ENCODE results near the gene PAPPA2. TPM values are rescaled to one million over a fixed set of nuclear protein-coding genes. Genes with fewer than 3 reads are reported as not detected.

PAPPA2 gene
- total RNA-seq, 2 experiments from 2014 or later, result 0.19 TPM; not detected in 1

DNA sequence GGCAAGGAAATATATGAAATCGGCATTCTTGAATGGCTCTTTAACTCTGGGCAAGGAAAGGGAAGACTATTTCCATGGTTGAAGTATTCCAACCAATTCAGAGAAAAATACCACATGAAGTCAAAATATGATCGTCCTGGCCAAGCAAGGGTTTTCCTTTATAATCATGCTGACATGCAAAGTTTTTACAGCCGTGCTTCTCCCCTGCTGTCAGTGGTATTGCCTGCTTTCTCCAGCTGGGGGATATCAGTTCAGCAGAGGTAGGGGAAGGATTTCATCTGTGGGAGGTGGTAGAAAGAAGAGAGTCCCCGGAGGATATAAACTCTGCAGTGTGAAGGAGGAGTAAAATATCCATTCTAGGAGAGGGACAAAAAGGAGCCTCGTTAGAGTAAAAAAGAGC, 322.8 kb downstream of the PAPPA2 start:
- H4K20me1 ChIP-seq (ENCODE audit: insufficient read depth, low read length), result no peaks in the 10 kb centered on the region
- H3K9me3 ChIP-seq (ENCODE audit: low read length), result no peaks in the 10 kb centered on the region
- no peaks in the 10 kb centered on the region for H3K9me2 ChIP-seq (ENCODE audit: insufficient read depth, low read length)
- no peak overlapping the region for H2AFZ ChIP-seq (ENCODE audit: low read length)
- CTCF ChIA-PET (ENCODE audit: unreplicated experiment), result no interaction called here
- no peaks in the 10 kb centered on the region for H3K36me3 ChIP-seq (ENCODE audit: insufficient read depth, low read length)
- no peak overlapping the region for H3K4me3 ChIP-seq (ENCODE audit: low read depth, low read length, poor library complexity, severe bottlenecking)
- no peak for TF ChIP-seq EZH2phosphoT487 (IDR thresholded peaks at IDR 0.05; ENCODE audit: borderline replicate concordance, low read depth, low read length)
- TF ChIP-seq, protein P1, sequence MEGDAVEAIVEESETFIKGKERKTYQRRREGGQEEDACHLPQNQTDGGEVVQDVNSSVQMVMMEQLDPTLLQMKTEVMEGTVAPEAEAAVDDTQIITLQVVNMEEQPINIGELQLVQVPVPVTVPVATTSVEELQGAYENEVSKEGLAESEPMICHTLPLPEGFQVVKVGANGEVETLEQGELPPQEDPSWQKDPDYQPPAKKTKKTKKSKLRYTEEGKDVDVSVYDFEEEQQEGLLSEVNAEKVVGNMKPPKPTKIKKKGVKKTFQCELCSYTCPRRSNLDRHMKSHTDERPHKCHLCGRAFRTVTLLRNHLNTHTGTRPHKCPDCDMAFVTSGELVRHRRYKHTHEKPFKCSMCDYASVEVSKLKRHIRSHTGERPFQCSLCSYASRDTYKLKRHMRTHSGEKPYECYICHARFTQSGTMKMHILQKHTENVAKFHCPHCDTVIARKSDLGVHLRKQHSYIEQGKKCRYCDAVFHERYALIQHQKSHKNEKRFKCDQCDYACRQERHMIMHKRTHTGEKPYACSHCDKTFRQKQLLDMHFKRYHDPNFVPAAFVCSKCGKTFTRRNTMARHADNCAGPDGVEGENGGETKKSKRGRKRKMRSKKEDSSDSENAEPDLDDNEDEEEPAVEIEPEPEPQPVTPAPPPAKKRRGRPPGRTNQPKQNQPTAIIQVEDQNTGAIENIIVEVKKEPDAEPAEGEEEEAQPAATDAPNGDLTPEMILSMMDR (conservative IDR thresholded peaks at IDR 0.05; ENCODE audit: low read length), result no peak
- no peak overlapping the region for H3K27ac ChIP-seq (ENCODE audit: low read depth, low read length, poor library complexity, severe bottlenecking)
- BruUV-seq (replicated peaks), result no TSS peak
- DNase-seq (ENCODE audit: low spot score), result no peak
- H3K4me2 ChIP-seq (ENCODE audit: low read length), result no peak overlapping the region
- H3K79me2 ChIP-seq (ENCODE audit: insufficient read depth, low read depth, low read length), result no peaks in the 10 kb centered on the region
- POLR2A ChIA-PET, result no interaction called here
- no peaks in the 10 kb centered on the region for H3K4me1 ChIP-seq (ENCODE audit: insufficient read depth, low read length, poor library complexity, severe bottlenecking)
- intact Hi-C loops (cut with micrococcal nuclease; ENCODE audit: unreplicated experiment), result no loop called here

- Histone ChIP-seq H3K36me3 (ENCODE audit: insufficient read depth, low read length) (no peaks in the 10 kb centered on the region), H3K4me1 (ENCODE audit: insufficient read depth, low read length, poor library complexity, severe bottlenecking) (no peaks in the 10 kb centered on the region), H3K4me3 (ENCODE audit: low read depth, low read length, poor library complexity, severe bottlenecking) (no peak overlapping the region), H4K20me1 (ENCODE audit: insufficient read depth, low read length) (no peaks in the 10 kb centered on the region), H3K27ac (ENCODE audit: low read depth, low read length, poor library complexity, severe bottlenecking) (no peak overlapping the region), H2AFZ (ENCODE audit: low read length) (no peak overlapping the region), H3K79me2 (ENCODE audit: insufficient read depth, low read depth, low read length) (no peaks in the 10 kb centered on the region), H3K9me3 (ENCODE audit: low read length) (no peaks in the 10 kb centered on the region), H3K4me2 (ENCODE audit: low read length) (no peak overlapping the region), H3K9me2 (ENCODE audit: insufficient read depth, low read length) (no peaks in the 10 kb centered on the region)
- ChIA-PET POLR2A (interaction anchor here (1.0 kb wide), 1 partner anchor 337 kb away, joined by 3 read pairs; no protein-coding TSS in a partner anchor), CTCF (ENCODE audit: unreplicated experiment) (no interaction called here)
- TF ChIP-seq, protein P1 (conservative IDR thresholded peaks at IDR 0.05; ENCODE audit: low read length), result no peak
- TF ChIP-seq EZH2phosphoT487 (IDR thresholded peaks at IDR 0.05; ENCODE audit: borderline replicate concordance, low read depth, low read length), result no peak
- DNase-seq (ENCODE audit: low spot score), result no peak
- intact Hi-C loops (cut with micrococcal nuclease; ENCODE audit: unreplicated experiment), result no loop called here
- BruUV-seq (replicated peaks), result no TSS peak
Measured at GRCh38 chr1:176786274-176786673, 323.3 kb downstream of the PAPPA2 start.

- Histone ChIP-seq H3K27ac (ENCODE audit: low read depth, low read length, poor library complexity, severe bottlenecking) (no peak overlapping the region), H2AFZ (ENCODE audit: low read length) (no peak overlapping the region), H3K4me2 (ENCODE audit: low read length) (no peak overlapping the region), H3K79me2 (ENCODE audit: insufficient read depth, low read depth, low read length) (no peaks in the 10 kb centered on the region), H4K20me1 (ENCODE audit: insufficient read depth, low read length) (no peaks in the 10 kb centered on the region), H3K9me3 (ENCODE audit: low read length) (no peaks in the 10 kb centered on the region), H3K9me2 (ENCODE audit: insufficient read depth, low read length) (no peaks in the 10 kb centered on the region), H3K4me3 (ENCODE audit: low read depth, low read length, poor library complexity, severe bottlenecking) (no peak overlapping the region), H3K4me1 (ENCODE audit: insufficient read depth, low read length, poor library complexity, severe bottlenecking) (no peaks in the 10 kb centered on the region), H3K36me3 (ENCODE audit: insufficient read depth, low read length) (no peaks in the 10 kb centered on the region)
- DNase-seq (ENCODE audit: low spot score), result no peak
- intact Hi-C loops (cut with micrococcal nuclease; ENCODE audit: unreplicated experiment), result no loop called here
- no peak for TF ChIP-seq EZH2phosphoT487 (IDR thresholded peaks at IDR 0.05; ENCODE audit: borderline replicate concordance, low read depth, low read length)
- TF ChIP-seq, protein P1 (conservative IDR thresholded peaks at IDR 0.05; ENCODE audit: low read length), result no peak
- CTCF ChIA-PET (ENCODE audit: unreplicated experiment), result no interaction called here
- no TSS peak for BruUV-seq (replicated peaks)
- POLR2A ChIA-PET, result interaction anchor here (0.6 kb wide), 1 partner anchor 9 kb away, joined by 3 read pairs; no protein-coding TSS in a partner anchor
Measured at GRCh38 chr1:176789571-176790090, 326.7 kb downstream of the PAPPA2 start.

Data from OCI-LY7 (cell line).